Transverse colon (tissue), 3 donors: Measurements from ENCODE around the gene TOP1.

Source experiments
- CTCF ChIP-seq, 5 experiments: fragments of 200-600 bp in 3 of 5; fragments of 450-650 bp in 2 of 5; sonication (generic) in 3 of 5; IDR thresholded peaks; 1 replicate in 2 of 5; 2 replicates in 3 of 5; pipeline ENCODE4 v1.5.1; 2016 to 2017; ENCODE audit warnings: antibody characterized with exemption in 5 of 5, inconsistent platforms in 3 of 5, mild to moderate bottlenecking in 2 of 5, moderate library complexity in 1 of 5
- EP300 ChIP-seq: sonication (generic); formaldehyde crosslinking; IDR thresholded peaks from one replicate; pipeline ENCODE4 v1.6.1; 2017; ENCODE audit warnings: antibody characterized with exemption, low read depth
- POLR2A ChIP-seq: fragments of 450-650 bp; IDR thresholded peaks from one replicate; pipeline ENCODE4 v1.6.1; 2016; ENCODE audit warnings: antibody characterized with exemption, mild to moderate bottlenecking, moderate library complexity

GRCh38 chr20:41116282-41116956, 87.8 kb downstream of the TOP1 start:
- TF ChIP-seq CTCF (IDR thresholded peaks at IDR 0.05), result no peak
- TF ChIP-seq POLR2A, result no peak
- no peak for TF ChIP-seq EP300
